Frontal cortex (tissue), 1 donor: ENCODE measurements around the gene EPN2. TPM values are rescaled to one million over a fixed set of nuclear protein-coding genes. Genes with fewer than 3 reads are reported as not detected.
A peak's percentile ranks its signal among the peaks of the same experiment; 100 is the strongest.

Experiments used
- small RNA-seq: library from RNA; depleted of rRNA; stranded (forward); fragments of <200 nt; gene quantifications from one replicate; pipeline ENCODE3, GENCODE V24; 2014
- total RNA-seq: library from RNA; depleted of rRNA; stranded (reverse); fragments of >200 nt; gene quantifications from one replicate; pipeline ENCODE4 v1.2.3, GENCODE V29; 2014

Gene EPN2
- total RNA-seq, 1 donor from 2014 or later, result 53.0 TPM

Small RNA genes within 50 kb of the gene (small RNA-seq; reads per million reads assigned to genes)
- 17.0 reads per million, percentile 96 among the genes with 10 or more reads in this experiment for gene MIR1180

Other genes with a start within 250 kb of the EPN2 start
- 0.41 TPM for gene FAM83G, start 232.6 kb upstream of the EPN2 start, total RNA-seq
- gene GRAP, start 190.4 kb upstream of the EPN2 start, total RNA-seq, result 1.6 TPM
- gene GRAPL, start 109.8 kb upstream of the EPN2 start, total RNA-seq, result 1.2 TPM
- 12.6 TPM for gene B9D1, start 125.4 kb downstream of the EPN2 start, total RNA-seq
- 12.6 TPM for gene MAPK7, start 141.1 kb downstream of the EPN2 start, total RNA-seq
- 0.82 TPM for gene MFAP4, start 149.8 kb downstream of the EPN2 start, total RNA-seq
- gene RNF112, start 173.9 kb downstream of the EPN2 start, total RNA-seq, result 26.1 TPM